Superior temporal gyrus (tissue), 1 donor: ENCODE results near the gene ITGA2.
"Not testable (repeated sequence)": the region's sequence is repeated elsewhere in the genome, so short reads cannot be mapped to it uniquely, and the experiment has no call there.

ENCODE experiments used
- DNase-seq: peaks from one replicate; pipeline ENCODE4 v3.0.0-alpha.2; 2016; ENCODE audit errors: extremely low spot score

ITGA2 gene

GRCh38 chr5:52989025-52989780 lies at the start of gene ITGA2:
TSS of gene ITGA2 (plus strand) at chr5:52989352. CDS start at chr5:52989469, 117 bp downstream.
- peak; percentile 44 for DNase-seq

GRCh38 chr5:52943285-52943684 lies 45.9 kb upstream of the ITGA2 start:
- no peak for DNase-seq

GRCh38 chr5:52943808-52944207 lies 45.3 kb upstream of the ITGA2 start:
- no peak for DNase-seq

- DNase-seq: no peak
Measured at GRCh38 chr5:52945040-52945439, 44.1 kb upstream of the ITGA2 start.

- no peak for DNase-seq
Measured at GRCh38 chr5:52947208-52947607, 41.9 kb upstream of the ITGA2 start.

- DNase-seq: no peak
Measured at GRCh38 chr5:52947851-52948250, 41.3 kb upstream of the ITGA2 start.

GRCh38 chr5:52948418-52949076 lies 40.6 kb upstream of the ITGA2 start:
- DNase-seq: peak; percentile 93

- DNase-seq: no peak
Measured at GRCh38 chr5:52950686-52951085, 38.5 kb upstream of the ITGA2 start.

GRCh38 chr5:52952483-52952882 lies 36.7 kb upstream of the ITGA2 start:
- no peak for DNase-seq

GRCh38 chr5:52956014-52956413 lies 33.1 kb upstream of the ITGA2 start:
- no peak for DNase-seq

- DNase-seq: peak; percentile 4
Measured at GRCh38 chr5:52956915-52957747, 32.0 kb upstream of the ITGA2 start.

GRCh38 chr5:52961274-52961681 lies 27.9 kb upstream of the ITGA2 start:
- peak; percentile 4 for DNase-seq

GRCh38 chr5:52963636-52964035 lies 25.5 kb upstream of the ITGA2 start:
- peak; percentile 3 for DNase-seq

- peak; percentile 3 for DNase-seq
Measured at GRCh38 chr5:52964138-52964537, 25.0 kb upstream of the ITGA2 start.

- not testable (repeated sequence) for DNase-seq
Measured at GRCh38 chr5:52976157-52976556, 13.0 kb upstream of the ITGA2 start.

GRCh38 chr5:52977264-52977897 lies 11.8 kb upstream of the ITGA2 start:
- no peak for DNase-seq

GRCh38 chr5:52981507-52981906 lies 7.6 kb upstream of the ITGA2 start:
- no peak for DNase-seq

GRCh38 chr5:52983731-52984636 lies 5.2 kb upstream of the ITGA2 start:
- peak; percentile 6 for DNase-seq

GRCh38 chr5:52985306-52985705 lies 3.8 kb upstream of the ITGA2 start:
- DNase-seq: peak; percentile 6

GRCh38 chr5:52987711-52988331 lies 1.3 kb upstream of the ITGA2 start:
- DNase-seq: no peak
